DND-41 (cell line): ENCODE results near the gene CHAT.

Source experiments
- ATAC-seq: fragments of 200-7000 bp; cut with Tn5 transposase; 3 replicates; pipeline ENCODE4 v1.9.1; 2021; ENCODE audit warnings: low read depth; ENCODE audit not compliant: insufficient read depth
- DNase-seq: peaks from one replicate; pipeline ENCODE4 v3.0.0-alpha.2; 2020
- H2AFZ ChIP-seq: 2 replicates; pipeline ENCODE4 v1.6.0; 2012; ENCODE audit warnings: low read depth, low read length
- H3K27ac ChIP-seq: 2 replicates; pipeline ENCODE4 v1.5.1; 2012; ENCODE audit warnings: low read length, inconsistent platforms
- H3K27me3 ChIP-seq: fragments of 200-600 bp; sonication (generic); 2 replicates; pipeline ENCODE4 v1.6.0; 2012; ENCODE audit warnings: low read length, mild to moderate bottlenecking, inconsistent platforms; ENCODE audit not compliant: insufficient read depth, poor library complexity
- H3K36me3 ChIP-seq: 2 replicates; pipeline ENCODE4 v1.5.1; 2012; ENCODE audit warnings: low read length, inconsistent platforms; ENCODE audit not compliant: insufficient read depth
- H3K4me1 ChIP-seq: 2 replicates; pipeline ENCODE4 v1.5.1; 2012; ENCODE audit warnings: mild to moderate bottlenecking, low read length; ENCODE audit not compliant: insufficient read depth
- H3K4me2 ChIP-seq: 2 replicates; pipeline ENCODE4 v1.6.0; 2012; ENCODE audit warnings: mild to moderate bottlenecking, moderate library complexity, low read length, inconsistent platforms; ENCODE audit not compliant: insufficient read depth
- H3K4me3 ChIP-seq, 2 experiments: fragments of 200-600 bp in 1 of 2; shearing (Covaris generic) in 1 of 2; 2 replicates each; pipeline ENCODE4 v1.5.1; 2012 to 2016; ENCODE audit warnings: inconsistent platforms in 2 of 2, low read length in 2 of 2, mild to moderate bottlenecking in 2 of 2, low read depth in 1 of 2, moderate library complexity in 1 of 2
- H3K79me2 ChIP-seq: 2 replicates; pipeline ENCODE4 v1.6.0; 2012; ENCODE audit warnings: low read length, inconsistent platforms; ENCODE audit not compliant: insufficient read depth
- H3K9ac ChIP-seq: 2 replicates; pipeline ENCODE4 v1.6.0; 2012; ENCODE audit warnings: low read depth, mild to moderate bottlenecking, inconsistent platforms, low read length, moderate library complexity
- H3K9me3 ChIP-seq: 2 replicates; pipeline ENCODE4 v1.5.1; 2012; ENCODE audit warnings: low read length, moderate library complexity, mild to moderate bottlenecking, inconsistent platforms; ENCODE audit not compliant: insufficient read depth, severe bottlenecking
- H4K20me1 ChIP-seq: 2 replicates; pipeline ENCODE4 v1.6.0; 2012; ENCODE audit warnings: low read length; ENCODE audit not compliant: insufficient read depth
- CTCF ChIP-seq: IDR thresholded peaks from 2 replicates; pipeline ENCODE4 v1.5.1; 2012; ENCODE audit warnings: borderline replicate concordance, low read length, moderate library complexity, mild to moderate bottlenecking; ENCODE audit not compliant: poor library complexity, severe bottlenecking; ENCODE audit errors: extremely low read depth
- EZH2 ChIP-seq: IDR thresholded peaks from 3 replicates; pipeline ENCODE4 v1.6.1; 2012; ENCODE audit warnings: borderline replicate concordance, low read depth, mild to moderate bottlenecking, moderate library complexity, low read length, inconsistent platforms; ENCODE audit not compliant: severe bottlenecking

CHAT gene

GRCh38 chr10:49700997-49701396 is 87.2 kb downstream of the CHAT start:
- ATAC-seq (no peak), DNase-seq (no peak)
- Histone ChIP-seq H3K79me2 (no peaks in the 10 kb centered on the region), H3K27me3 (no peaks in the 10 kb centered on the region), H4K20me1 (no peaks in the 10 kb centered on the region), H3K27ac (no peak overlapping the region), H3K9ac (no peak overlapping the region), H3K4me1 (no peaks in the 10 kb centered on the region), H3K36me3 (no peaks in the 10 kb centered on the region), H3K9me3 (peaks cover 3% of the 10 kb centered on the region), H3K4me3 (no peak overlapping the region), H2AFZ (no peak overlapping the region), H3K4me2 (no peak overlapping the region)
- TF ChIP-seq CTCF (no peak), EZH2 (no peak)

DNA sequence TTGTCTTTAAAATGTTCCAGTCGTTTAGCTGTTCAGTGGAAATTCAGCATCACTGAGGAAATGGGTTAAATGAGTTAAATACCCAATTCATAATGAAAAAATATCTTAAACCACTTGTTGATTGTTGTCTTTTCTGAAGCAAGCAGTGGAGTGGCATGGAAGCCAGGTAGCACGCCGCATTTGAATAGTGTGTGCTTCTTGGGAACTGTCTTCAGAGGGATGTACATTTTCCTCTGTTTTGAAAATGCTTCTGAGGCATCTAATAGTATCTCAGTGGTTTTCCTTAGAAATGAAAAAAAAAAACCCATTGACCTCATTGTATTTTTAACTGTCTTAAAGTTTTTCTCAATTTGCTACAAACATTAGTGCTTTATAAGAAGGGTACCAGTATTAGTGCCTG is 93.7 kb downstream of the CHAT start:
- no peak overlapping the region for H3K4me2 ChIP-seq
- no peaks in the 10 kb centered on the region for H3K79me2 ChIP-seq
- H3K4me3 ChIP-seq, result no peak overlapping the region
- TF ChIP-seq CTCF, result no peak
- no peak for TF ChIP-seq EZH2
- H4K20me1 ChIP-seq, result no peaks in the 10 kb centered on the region
- ATAC-seq, result no peak
- DNase-seq, result no peak
- H3K4me1 ChIP-seq, result no peaks in the 10 kb centered on the region
- no peaks in the 10 kb centered on the region for H3K36me3 ChIP-seq
- no peak overlapping the region for H3K9ac ChIP-seq
- peaks cover 3% of the 10 kb centered on the region for H3K9me3 ChIP-seq
- no peak overlapping the region for H2AFZ ChIP-seq
- H3K27ac ChIP-seq, result no peak overlapping the region
- no peaks in the 10 kb centered on the region for H3K27me3 ChIP-seq

DNA sequence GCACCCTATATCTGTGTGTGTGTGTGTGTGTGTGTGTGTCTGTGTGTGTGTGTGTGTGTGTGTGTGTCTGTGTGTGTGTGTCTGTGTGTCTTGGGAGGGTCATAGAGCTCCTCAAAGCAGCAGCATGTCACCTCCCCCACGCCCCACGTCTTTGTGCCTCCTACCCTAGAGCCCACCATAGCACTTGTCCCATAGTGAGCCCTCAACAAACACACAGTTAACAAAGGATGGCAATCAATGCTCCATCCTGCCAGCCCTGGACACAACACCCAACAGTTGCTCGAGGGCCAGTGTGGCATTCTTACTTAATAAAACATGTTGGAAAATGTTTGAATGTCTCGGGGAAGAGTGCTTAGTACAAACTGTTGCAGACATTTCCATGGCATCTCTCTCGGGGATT is 96.1 kb downstream of the CHAT start:
- H3K4me2 ChIP-seq, result no peak overlapping the region
- no peaks in the 10 kb centered on the region for H3K4me1 ChIP-seq
- H3K79me2 ChIP-seq, result no peaks in the 10 kb centered on the region
- TF ChIP-seq CTCF (no peak), EZH2 (no peak)
- no peak overlapping the region for H3K4me3 ChIP-seq
- H3K9ac ChIP-seq, result no peak overlapping the region
- H3K27ac ChIP-seq, result no peak overlapping the region
- no peaks in the 10 kb centered on the region for H3K27me3 ChIP-seq
- H3K36me3 ChIP-seq, result no peaks in the 10 kb centered on the region
- H2AFZ ChIP-seq, result no peak overlapping the region; the same call in 1 of the 2 replicates
- no peak for DNase-seq
- ATAC-seq, result no peak
- H3K9me3 ChIP-seq, result no peaks in the 10 kb centered on the region
- no peaks in the 10 kb centered on the region for H4K20me1 ChIP-seq

DNA sequence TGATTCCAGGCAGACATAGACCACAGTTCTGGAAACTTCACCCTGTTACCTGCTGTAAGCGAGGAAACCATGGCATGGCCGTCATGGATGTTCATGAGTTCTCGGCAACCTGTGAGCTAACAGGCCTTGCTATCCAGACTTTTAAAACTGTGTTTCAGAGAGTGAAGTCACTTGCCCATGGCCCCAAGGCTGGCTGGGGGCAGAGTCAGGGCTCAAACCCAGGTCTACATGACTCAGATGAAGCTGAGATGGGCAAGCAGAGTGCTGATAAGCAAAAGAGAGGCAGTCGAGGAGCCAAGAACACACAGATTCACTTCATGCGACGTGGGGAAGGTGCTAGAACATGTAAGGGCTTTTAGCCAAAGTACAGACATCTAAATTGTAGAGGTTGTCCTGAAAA is 97.1 kb downstream of the CHAT start:
- H3K27me3 ChIP-seq, result no peaks in the 10 kb centered on the region
- H3K9me3 ChIP-seq, result no peaks in the 10 kb centered on the region
- no peak overlapping the region for H3K4me3 ChIP-seq
- H3K36me3 ChIP-seq, result no peaks in the 10 kb centered on the region
- DNase-seq, result no peak
- no peaks in the 10 kb centered on the region for H3K79me2 ChIP-seq
- H4K20me1 ChIP-seq, result no peaks in the 10 kb centered on the region
- H3K27ac ChIP-seq, result no peak overlapping the region
- no peak overlapping the region for H3K4me2 ChIP-seq
- no peak overlapping the region for H2AFZ ChIP-seq
- no peaks in the 10 kb centered on the region for H3K4me1 ChIP-seq
- H3K9ac ChIP-seq, result no peak overlapping the region
- no peak for ATAC-seq
- TF ChIP-seq CTCF (no peak), EZH2 (no peak)
